ENCODE data around the gene NFE2L1.
"Not testable (repeated sequence)": the region's sequence is repeated elsewhere in the genome, so short reads cannot be mapped to it uniquely, and the experiment has no call there.

Gene NFE2L1

GRCh38 chr17:48066192-48066591 lies 18.0 kb downstream of the NFE2L1 start:
- DNase-seq (ENCODE audit: low read depth, low spot score): no peak
- TF ChIP-seq CTCF (IDR thresholded peaks at IDR 0.05; ENCODE audit: insufficient read depth, low read length, missing control alignments): no peak
- POLR2A ChIA-PET: interaction anchor here (0.9 kb wide), 1 partner anchor 34 kb away, joined by 3 read pairs; no protein-coding TSS in a partner anchor
- no peak overlapping the region for H3K4me3 ChIP-seq (ENCODE audit: low read depth, low read length)
- CTCF ChIA-PET: interaction anchor here (0.8 to 5.0 kb wide), 7 partner anchors 9 to 40 kb away, joined by 3 to 52 read pairs (median 8); partner anchors contain the start of gene NFE2L1

GRCh38 chr17:48066656-48067055 lies 18.5 kb downstream of the NFE2L1 start:
- POLR2A ChIA-PET: interaction anchor here (0.9 to 2.2 kb wide), 3 partner anchors 8 to 34 kb away, joined by 3 to 11 read pairs (median 4); partner anchors contain the start of gene NFE2L1

GRCh38 chr17:48067245-48067644 lies 19.1 kb downstream of the NFE2L1 start:
- ChIA-PET POLR2A (interaction anchor here (0.9 to 2.2 kb wide), 3 partner anchors 9 to 33 kb away, joined by 3 to 11 read pairs (median 4); partner anchors contain the start of gene NFE2L1), CTCF (interaction anchor here (1.3 to 5.0 kb wide), 8 partner anchors 8 to 46 kb away, joined by 4 to 52 read pairs (median 18); partner anchors contain the start of gene NFE2L1)
- DNase-seq (ENCODE audit: low read depth, low spot score): no peak
- H3K4me3 ChIP-seq (ENCODE audit: low read depth, low read length): no peak overlapping the region
- TF ChIP-seq CTCF (IDR thresholded peaks at IDR 0.05; ENCODE audit: insufficient read depth, low read length, missing control alignments): no peak

More at GRCh38 chr17:48066656-48067055, 18.5 kb downstream of the NFE2L1 start:
- DNase-seq (ENCODE audit: low read depth, low spot score): no peak
- CTCF ChIA-PET: interaction anchor here (0.8 to 5.0 kb wide), 7 partner anchors 8 to 40 kb away, joined by 4 to 52 read pairs (median 20); partner anchors contain the start of gene NFE2L1
- no peak overlapping the region for H3K4me3 ChIP-seq (ENCODE audit: low read depth, low read length)
- no peak for TF ChIP-seq CTCF (IDR thresholded peaks at IDR 0.05; ENCODE audit: insufficient read depth, low read length, missing control alignments)

- not testable (repeated sequence) for H3K4me3 ChIP-seq (ENCODE audit: low read depth, low read length); DNase-seq (ENCODE audit: low read depth, low spot score)
- ChIA-PET CTCF (interaction anchor here (0.7 to 5.0 kb wide), 13 partner anchors 9 to 50 kb away, joined by 3 to 52 read pairs (median 4); partner anchors contain the start of gene NFE2L1), POLR2A (interaction anchor here (0.9 to 2.2 kb wide), 5 partner anchors 10 to 43 kb away, joined by 3 to 11 read pairs (median 6); partner anchors contain the start of gene NFE2L1)
Measured at GRCh38 chr17:48067808-48068207, 19.6 kb downstream of the NFE2L1 start.

GRCh38 chr17:48068491-48068961 lies 20.4 kb downstream of the NFE2L1 start:
- ChIA-PET POLR2A (interaction anchor here (0.9 to 2.2 kb wide), 4 partner anchors 13 to 43 kb away, joined by 3 to 11 read pairs (median 8); partner anchors contain the start of gene NFE2L1), CTCF (interaction anchor here (0.6 to 5.0 kb wide), 16 partner anchors 8 to 50 kb away, joined by 3 to 52 read pairs (median 4); partner anchors contain the start of gene NFE2L1)
- TF ChIP-seq CTCF (IDR thresholded peaks at IDR 0.05; ENCODE audit: insufficient read depth, low read length, missing control alignments): peak; percentile 39
- H3K4me3 ChIP-seq (ENCODE audit: low read depth, low read length): no peak overlapping the region
- DNase-seq (ENCODE audit: low read depth, low spot score): peak; percentile 31

- TF ChIP-seq CTCF (IDR thresholded peaks at IDR 0.05; ENCODE audit: insufficient read depth, low read length, missing control alignments): no peak
- no peak for DNase-seq (ENCODE audit: low read depth, low spot score)
- ChIA-PET POLR2A (no interaction called here), CTCF (interaction anchor here (1.1 to 5.0 kb wide), 3 partner anchors 9 to 44 kb away, joined by 5 to 52 read pairs (median 6); no protein-coding TSS in a partner anchor)
- H3K4me3 ChIP-seq (ENCODE audit: low read depth, low read length): no peak overlapping the region
Measured at GRCh38 chr17:48070195-48070594, 22.0 kb downstream of the NFE2L1 start.
